ENCODE data around the gene ZNF316. TPM values are rescaled to one million over a fixed set of nuclear protein-coding genes. Genes with fewer than 3 reads are reported as not detected.
"Not testable (repeated sequence)": the region's sequence is repeated elsewhere in the genome, so short reads cannot be mapped to it uniquely, and the experiment has no call there.

Gene ZNF316
- polyA plus RNA-seq, 2 donors, result 11.9 to 21.1 TPM

- peak overlapping the region in 1 of 2 donors; percentile 27 for H3K27ac ChIP-seq (ENCODE audit: low read depth in 2 of 2, low read length in 1 of 2)
- 73 to 87% methylated on average over 5 of the region's 5 CpGs for WGBS, 2 donors
- H3K27me3 ChIP-seq (ENCODE audit: control insufficient read depth in 1 of 2, insufficient read depth in 2 of 2, low read length in 2 of 2); H3K36me3 ChIP-seq (ENCODE audit: control insufficient read depth in 2 of 2, insufficient read depth in 2 of 2, low read length in 1 of 2); H3K4me3 ChIP-seq (ENCODE audit: low read depth in 1 of 2, low read length in 2 of 2); H3K9me3 ChIP-seq (ENCODE audit: control insufficient read depth in 2 of 2, insufficient read depth in 1 of 2, low read depth in 1 of 2, low read length in 1 of 2): not testable (repeated sequence)
- H3K4me1 ChIP-seq (ENCODE audit: control insufficient read depth in 2 of 2, insufficient read depth in 2 of 2, low read length in 1 of 2), result peaks cover 0 to 23% of the 10 kb centered on the region in 2 donors
These were observed 2.1 kb upstream of the ZNF316 start for GRCh38 chr7:6634971-6635370.

GRCh38 chr7:6637544-6638229 lies 569 bp downstream of the ZNF316 start:
- H3K4me3 ChIP-seq (ENCODE audit: low read depth in 1 of 2, low read length in 2 of 2), result peak overlapping the region; percentile 75 to 86
- WGBS, 2 donors, result 1 to 2% methylated on average over 40 to 60 of the region's 60 CpGs
- peaks cover 0 to 15% of the 10 kb centered on the region in 2 donors for H3K4me1 ChIP-seq (ENCODE audit: control insufficient read depth in 2 of 2, insufficient read depth in 2 of 2, low read length in 1 of 2)

GRCh38 chr7:6639032-6639431 lies 1.9 kb downstream of the ZNF316 start:
- Histone ChIP-seq H3K9me3 (ENCODE audit: control insufficient read depth in 2 of 2, insufficient read depth in 1 of 2, low read depth in 1 of 2, low read length in 1 of 2) (peaks cover 0 to 2% of the 10 kb centered on the region in 2 donors), H3K27me3 (ENCODE audit: control insufficient read depth in 1 of 2, insufficient read depth in 2 of 2, low read length in 2 of 2) (no peaks in the 10 kb centered on the region), H3K36me3 (ENCODE audit: control insufficient read depth in 2 of 2, insufficient read depth in 2 of 2, low read length in 1 of 2) (peaks cover 13 to 25% of the 10 kb centered on the region in 2 donors), H3K4me1 (ENCODE audit: control insufficient read depth in 2 of 2, insufficient read depth in 2 of 2, low read length in 1 of 2) (peaks cover 0 to 15% of the 10 kb centered on the region in 2 donors), H3K27ac (ENCODE audit: low read depth in 2 of 2, low read length in 1 of 2) (no peak overlapping the region), H3K4me3 (ENCODE audit: low read depth in 1 of 2, low read length in 2 of 2) (no peak overlapping the region)
- WGBS, 2 donors, result 82 to 83% methylated on average over 4 of the region's 4 CpGs

More at GRCh38 chr7:6637544-6638229, 569 bp downstream of the ZNF316 start:
- H3K27me3 ChIP-seq (ENCODE audit: control insufficient read depth in 1 of 2, insufficient read depth in 2 of 2, low read length in 2 of 2), result no peaks in the 10 kb centered on the region
- H3K27ac ChIP-seq (ENCODE audit: low read depth in 2 of 2, low read length in 1 of 2), result peak overlapping the region; percentile 32 to 80
- H3K36me3 ChIP-seq (ENCODE audit: control insufficient read depth in 2 of 2, insufficient read depth in 2 of 2, low read length in 1 of 2), result peaks cover 5 to 12% of the 10 kb centered on the region in 2 donors
- peaks cover 0 to 2% of the 10 kb centered on the region in 2 donors for H3K9me3 ChIP-seq (ENCODE audit: control insufficient read depth in 2 of 2, insufficient read depth in 1 of 2, low read depth in 1 of 2, low read length in 1 of 2)

- Histone ChIP-seq H3K36me3 (ENCODE audit: control insufficient read depth in 2 of 2, insufficient read depth in 2 of 2, low read length in 1 of 2) (peaks cover 17 to 31% of the 10 kb centered on the region in 2 donors), H3K27ac (ENCODE audit: low read depth in 2 of 2, low read length in 1 of 2) (no peak overlapping the region)
These were observed 2.5 kb downstream of the ZNF316 start for GRCh38 chr7:6639627-6640026.

GRCh38 chr7:6640246-6640721 lies 3.2 kb downstream of the ZNF316 start:
- WGBS, 2 donors, result 67 to 77% methylated on average over 11 of the region's 11 CpGs
- Histone ChIP-seq H3K36me3 (ENCODE audit: control insufficient read depth in 2 of 2, insufficient read depth in 2 of 2, low read length in 1 of 2) (peaks cover 19 to 34% of the 10 kb centered on the region in 2 donors), H3K4me3 (ENCODE audit: low read depth in 1 of 2, low read length in 2 of 2) (no peak overlapping the region), H3K9me3 (ENCODE audit: control insufficient read depth in 2 of 2, insufficient read depth in 1 of 2, low read depth in 1 of 2, low read length in 1 of 2) (peaks cover 0 to 2% of the 10 kb centered on the region in 2 donors), H3K27ac (ENCODE audit: low read depth in 2 of 2, low read length in 1 of 2) (no peak overlapping the region), H3K27me3 (ENCODE audit: control insufficient read depth in 1 of 2, insufficient read depth in 2 of 2, low read length in 2 of 2) (no peaks in the 10 kb centered on the region), H3K4me1 (ENCODE audit: control insufficient read depth in 2 of 2, insufficient read depth in 2 of 2, low read length in 1 of 2) (peaks cover 0 to 15% of the 10 kb centered on the region in 2 donors)

More at GRCh38 chr7:6639627-6640026, 2.5 kb downstream of the ZNF316 start:
- Histone ChIP-seq H3K27me3 (ENCODE audit: control insufficient read depth in 1 of 2, insufficient read depth in 2 of 2, low read length in 2 of 2) (no peaks in the 10 kb centered on the region), H3K4me3 (ENCODE audit: low read depth in 1 of 2, low read length in 2 of 2) (no peak overlapping the region), H3K9me3 (ENCODE audit: control insufficient read depth in 2 of 2, insufficient read depth in 1 of 2, low read depth in 1 of 2, low read length in 1 of 2) (peaks cover 0 to 2% of the 10 kb centered on the region in 2 donors), H3K4me1 (ENCODE audit: control insufficient read depth in 2 of 2, insufficient read depth in 2 of 2, low read length in 1 of 2) (peaks cover 0 to 15% of the 10 kb centered on the region in 2 donors)
- WGBS, 2 donors, result 91 to 92% methylated on average over 11 of the region's 11 CpGs

- no peaks in the 10 kb centered on the region for H3K27me3 ChIP-seq (ENCODE audit: control insufficient read depth in 1 of 2, insufficient read depth in 2 of 2, low read length in 2 of 2)
These were observed 4.4 kb downstream of the ZNF316 start for GRCh38 chr7:6641305-6642035.

GRCh38 chr7:6642239-6642839 lies 5.2 kb downstream of the ZNF316 start:
- H3K27me3 ChIP-seq (ENCODE audit: control insufficient read depth in 1 of 2, insufficient read depth in 2 of 2, low read length in 2 of 2), result no peaks in the 10 kb centered on the region
- peaks cover 2 to 8% of the 10 kb centered on the region in 2 donors for H3K4me1 ChIP-seq (ENCODE audit: control insufficient read depth in 2 of 2, insufficient read depth in 2 of 2, low read length in 1 of 2)
- H3K27ac ChIP-seq (ENCODE audit: low read depth in 2 of 2, low read length in 1 of 2), result no peak overlapping the region
- WGBS, 2 donors, result 91 to 93% methylated on average over 24 of the region's 24 CpGs
- peaks cover 23 to 48% of the 10 kb centered on the region in 2 donors for H3K36me3 ChIP-seq (ENCODE audit: control insufficient read depth in 2 of 2, insufficient read depth in 2 of 2, low read length in 1 of 2)
- H3K9me3 ChIP-seq (ENCODE audit: control insufficient read depth in 2 of 2, insufficient read depth in 1 of 2, low read depth in 1 of 2, low read length in 1 of 2), result peaks cover 0 to 2% of the 10 kb centered on the region in 2 donors
- no peak overlapping the region for H3K4me3 ChIP-seq (ENCODE audit: low read depth in 1 of 2, low read length in 2 of 2)

More at GRCh38 chr7:6641305-6642035, 4.4 kb downstream of the ZNF316 start:
- peaks cover 0 to 2% of the 10 kb centered on the region in 2 donors for H3K9me3 ChIP-seq (ENCODE audit: control insufficient read depth in 2 of 2, insufficient read depth in 1 of 2, low read depth in 1 of 2, low read length in 1 of 2)
- H3K4me1 ChIP-seq (ENCODE audit: control insufficient read depth in 2 of 2, insufficient read depth in 2 of 2, low read length in 1 of 2), result peaks cover 0 to 9% of the 10 kb centered on the region in 2 donors
- H3K27ac ChIP-seq (ENCODE audit: low read depth in 2 of 2, low read length in 1 of 2), result no peak overlapping the region
- H3K36me3 ChIP-seq (ENCODE audit: control insufficient read depth in 2 of 2, insufficient read depth in 2 of 2, low read length in 1 of 2), result peaks cover 23 to 40% of the 10 kb centered on the region in 2 donors
- H3K4me3 ChIP-seq (ENCODE audit: low read depth in 1 of 2, low read length in 2 of 2), result no peak overlapping the region
- WGBS, 2 donors, result 91% methylated on average over 15 of the region's 15 CpGs

GRCh38 chr7:6642861-6643640 lies 5.9 kb downstream of the ZNF316 start:
- Histone ChIP-seq H3K36me3 (ENCODE audit: control insufficient read depth in 2 of 2, insufficient read depth in 2 of 2, low read length in 1 of 2) (peaks cover 23 to 54% of the 10 kb centered on the region in 2 donors), H3K4me1 (ENCODE audit: control insufficient read depth in 2 of 2, insufficient read depth in 2 of 2, low read length in 1 of 2) (peaks cover 2 to 8% of the 10 kb centered on the region in 2 donors), H3K4me3 (ENCODE audit: low read depth in 1 of 2, low read length in 2 of 2) (no peak overlapping the region), H3K27me3 (ENCODE audit: control insufficient read depth in 1 of 2, insufficient read depth in 2 of 2, low read length in 2 of 2) (no peaks in the 10 kb centered on the region), H3K27ac (ENCODE audit: low read depth in 2 of 2, low read length in 1 of 2) (no peak overlapping the region), H3K9me3 (ENCODE audit: control insufficient read depth in 2 of 2, insufficient read depth in 1 of 2, low read depth in 1 of 2, low read length in 1 of 2) (peaks cover 0 to 2% of the 10 kb centered on the region in 2 donors)
- 85 to 88% methylated on average over 22 of the region's 22 CpGs for WGBS, 2 donors
